ENCODE results near the gene GAP43. TPM values are rescaled to one million over a fixed set of nuclear protein-coding genes. Genes with fewer than 3 reads are reported as not detected.

The GAP43 gene
- total RNA-seq, 1 donor from 2014 or later, result 42.9 TPM

DNA sequence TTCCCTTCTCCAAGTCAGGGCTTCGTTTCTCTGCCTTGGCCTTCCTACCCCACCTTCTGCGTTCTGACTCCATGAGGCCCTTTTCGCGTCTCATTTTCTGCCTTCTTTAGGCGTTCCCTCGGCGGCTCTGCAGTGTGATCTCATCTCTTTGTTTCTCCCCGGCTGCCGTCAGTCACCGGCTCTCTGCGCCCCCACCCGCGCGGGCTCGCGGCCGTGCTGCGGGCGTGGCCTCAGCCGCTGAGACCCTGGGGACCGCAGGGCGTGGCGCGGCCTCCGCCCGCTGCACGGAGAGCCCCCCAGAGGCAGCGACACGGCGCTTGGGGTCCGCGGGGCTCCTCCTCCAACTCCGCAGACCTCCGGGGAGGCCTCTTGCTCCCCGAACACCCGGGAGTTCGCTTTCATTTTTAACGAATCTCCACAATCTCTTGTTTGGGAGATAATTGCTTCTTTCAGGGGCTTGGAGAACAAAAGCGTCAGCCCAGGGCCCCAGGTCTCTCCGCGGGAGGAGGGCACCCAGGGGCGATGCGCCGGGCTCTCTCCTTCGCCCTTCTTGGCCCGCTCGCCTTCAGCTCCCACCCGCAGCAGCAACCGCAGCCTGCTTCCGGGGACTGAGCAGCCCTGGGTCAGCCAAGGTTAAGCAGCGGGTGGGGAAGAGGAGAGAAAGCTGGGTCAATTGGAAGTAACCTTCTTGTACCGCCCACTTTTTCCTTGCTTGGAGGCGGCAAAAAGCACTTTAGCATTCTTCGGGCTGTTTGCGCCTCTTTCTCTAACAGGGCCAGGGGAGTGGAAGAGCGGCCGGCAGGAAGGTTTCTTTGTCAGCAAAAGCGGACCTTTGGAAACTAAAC lies 35.2 kb downstream of the GAP43 start:
- Mint-ChIP-seq H3K4me3 (peak overlapping the region; percentile 87), H3K27ac (ENCODE audit: unreplicated experiment) (peak overlapping the region; percentile 100)
- DNase-seq (ENCODE audit: low read depth, low spot score), result peak; percentile 72

DNA sequence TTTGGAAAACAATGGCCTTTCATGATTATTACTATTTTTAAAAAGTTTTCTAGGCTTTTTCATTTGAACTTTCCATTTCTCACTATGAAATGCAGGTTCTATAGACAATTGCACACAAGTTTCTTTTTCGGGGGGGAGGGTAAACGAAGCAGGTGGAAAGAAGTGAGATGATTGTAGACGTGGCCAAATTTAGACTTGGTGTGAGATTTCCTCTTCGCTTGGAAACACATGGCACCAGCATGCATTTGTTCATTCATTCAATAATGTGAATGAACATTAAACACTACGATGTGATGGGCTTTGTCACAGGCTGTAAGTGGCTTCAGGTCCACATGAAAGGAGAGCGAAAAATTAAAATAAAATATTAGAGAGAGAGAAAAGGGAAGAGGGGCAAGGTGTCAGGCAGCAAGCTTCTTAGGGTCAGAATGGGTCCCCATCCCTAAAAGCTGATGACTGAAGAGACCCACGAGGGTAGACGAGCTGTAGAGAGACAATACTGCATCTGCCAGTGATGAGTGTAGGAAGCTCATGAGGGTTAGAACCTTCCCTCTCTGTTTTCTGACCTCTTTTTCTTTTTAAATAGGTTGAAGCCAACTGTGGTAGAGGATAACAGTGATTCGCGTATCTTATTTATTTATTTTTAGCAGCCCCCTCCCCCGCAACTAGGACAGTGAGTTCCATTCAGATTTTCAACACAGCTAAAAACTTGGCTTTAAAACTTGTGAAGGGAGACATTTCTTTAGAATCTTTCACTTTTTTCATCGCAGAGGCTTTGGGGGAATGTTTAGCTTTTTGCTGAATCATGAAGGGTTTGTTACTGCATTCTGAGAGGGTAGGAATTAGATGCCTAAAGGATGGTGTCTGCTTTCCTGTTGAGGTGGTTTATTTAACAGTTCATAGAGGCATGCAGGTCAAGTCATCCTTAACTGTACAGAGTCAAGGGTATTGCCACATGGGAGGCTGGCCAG lies 36.2 kb downstream of the GAP43 start:
- H3K4me1 Mint-ChIP-seq, result peaks cover 80% of the 10 kb centered on the region
- peak overlapping the region; percentile 78 for H3K4me3 Mint-ChIP-seq
- H3K27me3 Mint-ChIP-seq (ENCODE audit: low read depth), result no peaks in the 10 kb centered on the region
- no peaks in the 10 kb centered on the region for H3K9me3 Mint-ChIP-seq
- DNase-seq (ENCODE audit: low read depth, low spot score), result no peak
- H3K36me3 Mint-ChIP-seq (ENCODE audit: low read depth), result no peaks in the 10 kb centered on the region
- TF ChIP-seq, protein P1, sequence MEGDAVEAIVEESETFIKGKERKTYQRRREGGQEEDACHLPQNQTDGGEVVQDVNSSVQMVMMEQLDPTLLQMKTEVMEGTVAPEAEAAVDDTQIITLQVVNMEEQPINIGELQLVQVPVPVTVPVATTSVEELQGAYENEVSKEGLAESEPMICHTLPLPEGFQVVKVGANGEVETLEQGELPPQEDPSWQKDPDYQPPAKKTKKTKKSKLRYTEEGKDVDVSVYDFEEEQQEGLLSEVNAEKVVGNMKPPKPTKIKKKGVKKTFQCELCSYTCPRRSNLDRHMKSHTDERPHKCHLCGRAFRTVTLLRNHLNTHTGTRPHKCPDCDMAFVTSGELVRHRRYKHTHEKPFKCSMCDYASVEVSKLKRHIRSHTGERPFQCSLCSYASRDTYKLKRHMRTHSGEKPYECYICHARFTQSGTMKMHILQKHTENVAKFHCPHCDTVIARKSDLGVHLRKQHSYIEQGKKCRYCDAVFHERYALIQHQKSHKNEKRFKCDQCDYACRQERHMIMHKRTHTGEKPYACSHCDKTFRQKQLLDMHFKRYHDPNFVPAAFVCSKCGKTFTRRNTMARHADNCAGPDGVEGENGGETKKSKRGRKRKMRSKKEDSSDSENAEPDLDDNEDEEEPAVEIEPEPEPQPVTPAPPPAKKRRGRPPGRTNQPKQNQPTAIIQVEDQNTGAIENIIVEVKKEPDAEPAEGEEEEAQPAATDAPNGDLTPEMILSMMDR (conservative IDR thresholded peaks at IDR 0.05), result no peak
- peak overlapping the region; percentile 96 for H3K27ac Mint-ChIP-seq (ENCODE audit: unreplicated experiment)

More for the DNA sequence above, 35.2 kb downstream of the GAP43 start:
- Mint-ChIP-seq H3K4me1 (peaks cover 86% of the 10 kb centered on the region), H3K27me3 (ENCODE audit: low read depth) (no peaks in the 10 kb centered on the region), H3K36me3 (ENCODE audit: low read depth) (no peaks in the 10 kb centered on the region), H3K9me3 (no peaks in the 10 kb centered on the region)
- TF ChIP-seq, protein P1 (conservative IDR thresholded peaks at IDR 0.05), result no peak

DNA sequence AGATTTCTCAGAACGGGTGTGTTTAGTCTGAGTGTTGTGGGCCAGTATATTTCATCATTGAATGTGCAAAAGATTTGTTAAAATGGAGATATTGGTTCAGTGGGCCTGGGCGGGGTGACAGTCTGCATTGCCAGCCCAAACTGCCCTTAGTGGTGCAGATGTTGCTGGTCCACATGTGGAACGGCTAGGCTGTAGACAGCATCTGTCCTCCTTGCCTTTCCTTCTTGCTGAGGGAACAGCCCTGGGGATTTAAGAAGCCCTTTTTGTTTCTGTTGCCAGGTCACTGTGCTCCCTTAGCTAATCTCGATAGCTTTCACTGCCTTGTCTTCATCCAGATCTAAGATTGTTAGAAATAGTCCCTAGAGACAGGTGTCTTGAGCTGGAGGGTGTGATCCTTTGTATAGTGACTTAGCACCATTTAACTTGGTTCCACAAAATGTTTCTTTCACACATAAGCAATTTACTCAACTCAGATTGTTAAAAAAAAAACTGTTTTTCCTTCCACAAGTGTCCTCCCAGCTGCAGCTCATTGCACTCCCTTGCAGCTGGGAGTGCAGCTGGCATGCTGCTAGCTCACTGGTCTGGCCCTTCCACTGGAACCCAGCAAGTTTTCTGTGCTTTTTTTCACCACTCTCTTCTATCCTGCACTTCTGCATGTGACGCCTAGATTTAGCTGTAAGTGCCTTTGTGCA lies 37.5 kb downstream of the GAP43 start:
- H3K27ac Mint-ChIP-seq (ENCODE audit: unreplicated experiment), result peak overlapping the region; percentile 79
- DNase-seq (ENCODE audit: low read depth, low spot score), result no peak
- H3K9me3 Mint-ChIP-seq, result no peaks in the 10 kb centered on the region
- TF ChIP-seq, protein P1 (conservative IDR thresholded peaks at IDR 0.05), result no peak
- peak overlapping the region; percentile 44 for H3K4me3 Mint-ChIP-seq
- H3K4me1 Mint-ChIP-seq, result peaks cover 69% of the 10 kb centered on the region
- no peaks in the 10 kb centered on the region for H3K36me3 Mint-ChIP-seq (ENCODE audit: low read depth)
- H3K27me3 Mint-ChIP-seq (ENCODE audit: low read depth), result no peaks in the 10 kb centered on the region

DNA sequence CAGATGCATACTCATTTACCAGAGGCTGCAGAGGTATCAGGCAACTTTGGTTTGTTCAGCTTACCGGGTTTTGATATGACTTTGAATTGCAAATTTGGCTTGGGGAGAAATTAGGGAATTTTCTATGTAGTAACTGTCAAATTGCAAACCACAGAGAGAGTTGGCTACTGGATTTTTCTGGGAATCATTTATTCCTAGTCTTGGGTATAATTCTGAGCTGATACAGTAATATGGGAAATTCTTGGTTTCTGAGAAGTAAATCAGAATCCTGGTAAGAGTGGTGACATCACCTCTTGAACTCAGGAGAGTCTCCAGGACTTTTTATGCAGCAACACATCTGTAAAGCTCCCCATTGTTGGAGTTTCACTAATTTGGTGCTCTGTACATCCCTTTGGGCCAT lies 39.0 kb downstream of the GAP43 start:
- DNase-seq (ENCODE audit: low read depth, low spot score), result no peak
- H3K36me3 Mint-ChIP-seq (ENCODE audit: low read depth), result no peaks in the 10 kb centered on the region
- no peaks in the 10 kb centered on the region for H3K27me3 Mint-ChIP-seq (ENCODE audit: low read depth)
- H3K9me3 Mint-ChIP-seq, result no peaks in the 10 kb centered on the region
- no peak overlapping the region for H3K27ac Mint-ChIP-seq (ENCODE audit: unreplicated experiment)
- H3K4me1 Mint-ChIP-seq, result peaks cover 62% of the 10 kb centered on the region
- H3K4me3 Mint-ChIP-seq, result no peak overlapping the region
- TF ChIP-seq, protein P1 (conservative IDR thresholded peaks at IDR 0.05), result no peak

DNA sequence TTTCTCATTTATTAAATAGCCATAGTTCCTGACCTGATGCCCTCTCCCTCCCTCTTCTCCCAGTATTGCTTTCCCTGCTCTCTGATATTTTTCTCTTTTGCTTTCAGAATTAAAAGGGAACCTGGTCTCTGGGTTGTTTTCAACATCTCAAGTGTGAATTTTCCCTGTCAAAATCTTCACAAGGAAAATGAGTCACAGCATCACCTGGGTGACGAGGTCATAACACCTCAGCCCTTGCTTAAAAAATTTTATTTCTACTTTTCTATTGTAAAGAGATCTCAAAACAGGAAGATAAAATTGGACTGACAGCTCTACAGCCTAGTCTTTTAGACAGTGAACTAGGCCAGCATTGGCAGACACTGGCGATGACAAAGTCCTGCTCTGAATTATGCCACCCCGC lies 40.1 kb downstream of the GAP43 start:
- Mint-ChIP-seq H3K36me3 (ENCODE audit: low read depth) (no peaks in the 10 kb centered on the region), H3K27ac (ENCODE audit: unreplicated experiment) (no peak overlapping the region), H3K27me3 (ENCODE audit: low read depth) (no peaks in the 10 kb centered on the region), H3K9me3 (no peaks in the 10 kb centered on the region), H3K4me3 (no peak overlapping the region), H3K4me1 (peaks cover 55% of the 10 kb centered on the region)
- DNase-seq (ENCODE audit: low read depth, low spot score), result no peak
- TF ChIP-seq, protein P1 (conservative IDR thresholded peaks at IDR 0.05), result no peak

Measured in neural crest cell (in vitro differentiated cells).